Activated T-helper 9 cell treated with anti-CD3 and anti-CD28 coated beads, Interleukin-2, amount 50 U/mL, for 16 hours (primary cell): Measurements from ENCODE around the gene OR11H6.
"Not testable (repeated sequence)": the region's sequence is repeated elsewhere in the genome, so short reads cannot be mapped to it uniquely, and the experiment has no call there.

ENCODE experiments used
- DNase-seq: peaks from one replicate; pipeline ENCODE4 v3.0.0-alpha.2; 2020; ENCODE audit warnings: low read depth

The OR11H6 gene, protein sequence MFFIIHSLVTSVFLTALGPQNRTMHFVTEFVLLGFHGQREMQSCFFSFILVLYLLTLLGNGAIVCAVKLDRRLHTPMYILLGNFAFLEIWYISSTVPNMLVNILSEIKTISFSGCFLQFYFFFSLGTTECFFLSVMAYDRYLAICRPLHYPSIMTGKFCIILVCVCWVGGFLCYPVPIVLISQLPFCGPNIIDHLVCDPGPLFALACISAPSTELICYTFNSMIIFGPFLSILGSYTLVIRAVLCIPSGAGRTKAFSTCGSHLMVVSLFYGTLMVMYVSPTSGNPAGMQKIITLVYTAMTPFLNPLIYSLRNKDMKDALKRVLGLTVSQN

DNA sequence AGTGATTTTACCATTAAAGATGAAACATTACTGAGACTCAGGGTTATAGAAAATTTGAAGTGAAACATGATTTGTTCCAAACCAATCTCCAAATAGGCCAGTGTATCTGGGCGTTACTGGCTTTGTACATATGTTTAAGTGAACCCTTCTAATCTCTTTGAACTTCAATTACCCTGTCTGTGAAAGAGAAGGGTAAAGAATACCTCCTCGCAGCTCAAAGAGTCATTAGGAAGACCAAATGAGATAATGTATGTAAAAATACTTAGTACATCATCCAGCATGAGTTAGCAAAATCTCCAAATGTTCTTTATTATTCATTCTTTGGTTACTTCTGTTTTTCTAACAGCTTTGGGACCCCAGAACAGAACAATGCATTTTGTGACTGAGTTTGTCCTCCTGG lies at the start of gene OR11H6:
Gene OR11H6 (plus strand): TSS at position 301 of the 400 bp plus-strand sequence. CDS start 0 bp downstream, at position 301.
- no peak for DNase-seq

DNA sequence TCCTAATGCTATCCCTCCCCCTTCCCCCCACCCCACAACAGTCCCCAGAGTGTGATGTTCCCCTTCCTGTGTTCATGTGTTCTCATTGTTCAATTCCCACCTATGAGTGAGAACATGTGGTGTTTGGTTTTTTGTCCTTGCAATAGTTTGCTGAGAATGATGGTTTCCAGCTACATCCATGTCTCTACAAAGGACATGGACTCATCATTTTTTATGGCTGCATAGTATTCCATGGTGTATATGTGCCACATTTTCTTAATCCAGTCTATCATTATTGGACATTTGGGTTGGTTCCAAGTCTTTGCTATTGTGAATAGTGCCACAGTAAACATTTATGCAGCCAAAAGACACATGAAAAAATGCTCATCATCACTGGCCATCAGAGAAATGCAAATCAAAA lies 49.3 kb upstream of the OR11H6 start:
- not testable (repeated sequence) for DNase-seq

DNA sequence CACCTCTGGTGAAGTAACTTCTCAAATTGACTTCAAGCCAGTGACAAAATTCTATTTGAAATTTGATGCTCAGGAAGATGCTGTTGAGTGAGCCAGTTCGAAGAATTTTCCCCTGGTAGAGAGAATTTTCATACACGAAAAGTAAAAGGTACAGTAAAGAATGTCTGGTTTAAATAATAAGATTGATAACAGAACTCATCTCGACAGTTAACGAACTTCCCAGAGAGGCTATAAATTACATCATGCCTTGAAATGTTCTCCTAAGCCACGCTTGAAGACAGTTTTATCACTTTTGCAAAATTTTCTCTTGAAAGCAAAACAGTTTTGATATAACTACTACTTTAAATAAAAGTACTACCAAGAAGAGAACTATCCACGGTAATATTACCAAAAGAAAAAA lies 47.2 kb upstream of the OR11H6 start:
- DNase-seq, result no peak

DNA sequence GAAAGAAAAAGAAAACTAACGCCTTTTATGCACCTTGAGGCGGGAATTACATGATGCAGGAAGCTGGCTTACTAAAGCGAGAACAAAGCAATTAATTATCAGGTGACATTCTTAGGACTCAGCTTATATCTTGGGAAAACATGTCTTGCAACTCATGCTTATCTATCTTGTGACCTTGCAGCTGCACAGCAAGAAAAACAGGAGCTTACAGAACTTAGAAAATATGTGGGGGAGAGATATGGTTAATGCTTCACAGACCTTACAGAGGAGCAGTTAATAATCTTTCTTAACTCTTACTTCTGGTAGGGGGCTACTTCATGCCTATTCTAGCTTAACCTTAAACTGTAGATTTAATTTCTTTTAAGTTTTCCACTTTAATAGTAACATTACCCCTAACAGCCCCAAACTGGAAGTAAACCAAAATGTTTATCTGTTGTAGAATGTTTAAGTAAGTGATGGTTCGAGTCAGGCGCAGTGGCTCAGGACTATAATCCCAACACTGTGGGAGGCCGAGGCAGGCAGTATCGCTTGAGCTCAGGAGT lies 46.0 kb upstream of the OR11H6 start:
- DNase-seq, result no peak

DNA sequence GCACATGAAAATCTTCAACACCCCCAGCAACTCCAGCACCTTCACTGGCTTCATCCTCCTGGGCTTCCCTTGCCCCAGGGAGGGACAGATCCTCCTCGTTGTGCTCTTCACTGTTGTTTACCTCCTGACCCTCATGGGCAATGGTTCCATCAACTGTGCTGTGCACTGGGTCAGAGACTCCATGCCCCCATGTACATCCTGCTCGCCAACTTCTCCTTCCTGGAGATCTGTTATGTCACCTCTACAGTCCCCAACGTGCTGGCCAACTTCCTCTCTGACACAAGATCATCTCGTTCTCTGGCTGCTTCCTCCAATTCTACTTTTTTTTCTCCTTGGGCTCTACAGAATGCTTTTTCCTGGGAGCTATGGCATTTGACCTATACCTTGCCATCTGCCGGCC lies 44.3 kb upstream of the OR11H6 start:
- no peak for DNase-seq

DNA sequence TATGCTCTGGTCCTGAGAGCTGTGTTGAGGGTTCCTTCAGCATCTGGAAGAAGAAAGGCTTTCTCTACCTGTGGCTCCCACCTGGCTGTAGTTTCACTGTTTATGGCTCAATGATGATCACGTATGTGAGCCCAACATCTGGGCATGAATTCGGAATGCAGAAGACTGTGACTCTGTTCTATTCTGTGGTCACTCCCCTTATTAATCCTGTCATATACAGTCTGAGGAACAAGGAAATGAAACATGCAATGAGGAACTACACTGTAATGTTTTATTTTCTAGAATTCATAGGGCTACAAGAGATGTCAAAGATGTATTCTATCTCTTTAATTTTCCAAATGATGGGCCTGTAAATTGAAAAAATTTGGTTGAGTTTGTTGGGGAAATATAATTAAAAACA lies 43.6 kb upstream of the OR11H6 start:
- DNase-seq, result no peak

DNA sequence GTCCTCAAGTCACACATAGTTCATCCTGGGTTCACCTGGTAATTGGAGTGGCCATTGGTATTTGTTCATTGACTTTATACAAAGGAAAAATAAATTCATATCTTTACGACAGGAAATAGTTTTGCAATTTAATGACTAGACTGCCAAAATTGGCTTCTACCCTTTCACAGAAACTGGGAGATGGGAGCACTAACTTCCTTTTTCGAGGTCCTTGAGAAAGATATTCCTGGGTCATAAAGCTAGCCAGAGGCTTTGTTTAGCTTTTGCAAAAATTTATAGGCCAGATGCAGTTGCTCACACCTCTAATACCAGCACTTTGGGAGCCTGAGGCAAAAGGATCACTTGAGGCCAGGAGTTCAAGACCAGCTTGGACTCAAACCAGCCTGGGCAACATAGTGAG lies 43.0 kb upstream of the OR11H6 start:
- no peak for DNase-seq

DNA sequence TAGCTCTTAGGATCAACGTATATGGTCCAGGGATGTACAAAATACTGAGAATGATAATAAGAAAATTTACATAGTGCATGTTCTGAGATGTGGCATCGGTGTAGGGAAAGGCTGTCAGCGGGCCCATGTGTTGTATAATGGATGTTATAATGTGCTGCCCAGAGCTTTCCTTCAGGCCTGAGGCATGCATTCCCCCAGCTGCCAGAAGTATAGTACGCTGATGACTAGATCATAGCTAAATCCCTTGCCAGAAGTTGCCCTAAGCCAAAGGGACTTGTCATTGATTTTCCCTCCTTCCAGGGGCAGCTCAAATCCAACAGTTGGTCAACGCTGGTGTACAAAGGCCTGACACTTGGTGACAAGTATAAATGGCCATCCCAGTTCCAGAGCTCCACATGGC lies 39.3 kb upstream of the OR11H6 start:
- DNase-seq, result no peak

DNA sequence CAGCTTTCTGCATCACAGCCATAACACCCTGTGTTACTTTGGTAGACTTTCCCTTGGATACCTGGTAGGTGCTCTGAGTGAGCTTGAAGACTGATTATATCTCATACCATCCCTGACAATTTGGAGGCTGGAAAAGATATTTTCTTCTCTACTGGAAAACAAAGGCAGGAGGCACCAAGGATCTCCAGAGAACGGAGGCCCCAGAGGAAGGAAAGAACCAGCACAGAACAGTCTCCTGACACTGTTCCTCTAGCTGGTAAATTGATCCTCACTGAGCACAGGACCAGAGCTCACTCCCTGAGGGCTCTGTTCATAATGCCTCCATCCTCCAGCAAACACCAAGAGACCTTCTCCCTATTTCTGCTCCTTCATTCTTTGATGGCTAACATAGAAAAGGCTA lies 32.9 kb upstream of the OR11H6 start, which contains the start of gene OR11G2:
Gene OR11G2 (plus strand): TSS at position 301 of the 400 bp plus-strand sequence. CDS start 6,542 bp downstream, outside the sequence.
- no peak for DNase-seq

DNA sequence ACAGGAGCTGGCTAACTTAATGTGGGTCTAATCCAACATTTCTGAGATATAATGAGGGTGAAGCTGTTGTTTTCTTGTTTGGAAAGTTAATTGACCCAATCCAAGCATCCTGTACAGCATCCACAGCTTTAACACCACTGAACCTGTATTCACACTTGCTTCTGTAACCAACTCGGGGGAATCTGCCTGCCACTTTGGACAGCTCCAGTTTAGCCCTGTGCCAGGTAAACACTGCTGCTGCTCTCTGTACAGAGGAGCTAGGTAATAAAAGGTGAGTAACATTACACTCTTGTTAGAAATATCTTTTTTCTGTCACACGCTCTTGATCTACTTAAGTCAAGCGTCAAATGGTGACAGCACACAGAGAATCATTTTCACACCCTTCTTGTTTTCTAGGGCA lies 32.1 kb upstream of the OR11H6 start:
- DNase-seq, result no peak

DNA sequence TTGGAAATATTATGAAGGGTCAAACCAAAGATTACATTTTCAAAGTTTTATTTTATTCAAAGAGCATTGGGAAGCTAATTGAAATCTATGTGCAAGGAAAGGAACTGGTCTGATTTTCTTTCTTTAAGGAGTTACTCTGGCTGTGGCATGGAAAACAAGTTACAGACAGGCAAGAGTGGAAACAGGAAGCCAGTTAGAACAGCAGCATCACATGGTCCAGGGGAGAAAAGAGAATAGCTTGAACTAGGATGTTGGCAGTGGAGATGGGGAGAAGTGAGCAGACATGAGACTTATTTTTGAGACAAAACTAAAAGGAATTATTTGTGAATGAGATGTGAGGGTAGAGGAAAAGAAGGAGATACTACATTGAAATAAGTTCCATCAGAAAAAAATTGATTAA lies 29.4 kb upstream of the OR11H6 start:
- no peak for DNase-seq

DNA sequence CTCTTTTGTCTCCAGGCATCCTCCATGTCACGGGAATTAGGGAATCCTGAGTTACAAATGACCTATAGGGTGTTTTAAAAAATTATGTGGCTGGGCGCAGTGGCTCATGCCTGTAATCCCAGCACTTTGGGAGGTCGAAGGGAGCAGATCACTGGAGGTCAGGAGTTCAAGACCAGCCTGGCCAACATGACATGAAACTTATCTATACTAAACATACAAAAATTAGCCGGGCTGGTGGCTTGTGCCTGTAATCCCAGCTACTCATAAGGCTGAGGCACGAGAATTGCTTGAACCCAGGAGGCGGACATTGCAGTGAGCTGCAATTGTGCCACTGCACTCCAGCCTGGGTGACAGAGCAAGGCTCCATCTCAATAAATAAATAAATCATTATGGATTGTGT lies 28.3 kb upstream of the OR11H6 start:
- DNase-seq, result not testable (repeated sequence)

DNA sequence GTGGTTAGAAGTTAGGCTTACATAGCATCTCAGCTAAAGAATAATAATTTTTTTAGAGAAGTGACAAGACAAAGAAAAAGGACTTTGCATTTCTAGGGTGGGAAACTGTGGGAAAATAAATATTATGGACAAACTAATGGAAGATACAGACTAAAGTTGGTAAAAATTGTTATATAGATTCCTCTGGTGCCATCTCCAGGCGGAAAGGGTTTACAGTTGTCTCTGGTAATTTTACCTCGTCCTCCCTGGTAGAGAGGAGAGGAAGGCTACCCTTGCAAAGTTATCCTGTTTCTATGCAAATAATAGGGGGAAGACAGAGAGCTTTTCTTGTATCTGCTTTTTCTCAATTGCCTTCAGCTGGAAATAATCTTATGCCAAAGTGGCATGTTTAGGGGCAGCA lies 27.6 kb upstream of the OR11H6 start:
- no peak for DNase-seq

DNA sequence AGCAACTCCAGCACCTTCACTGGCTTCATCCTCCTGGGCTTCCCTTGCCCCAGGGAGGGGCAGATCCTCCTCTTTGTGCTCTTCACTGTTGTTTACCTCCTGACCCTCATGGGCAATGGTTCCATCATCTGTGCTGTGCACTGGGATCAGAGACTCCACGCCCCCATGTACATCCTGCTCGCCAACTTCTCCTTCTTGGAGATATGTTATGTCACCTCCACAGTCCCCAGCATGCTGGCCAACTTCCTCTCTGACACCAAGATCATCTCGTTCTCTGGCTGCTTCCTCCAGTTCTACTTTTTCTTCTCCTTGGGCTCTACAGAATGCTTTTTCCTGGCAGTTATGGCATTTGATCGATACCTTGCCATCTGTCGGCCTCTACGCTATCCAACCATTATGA lies 26.1 kb upstream of the OR11H6 start:
- DNase-seq, result no peak

DNA sequence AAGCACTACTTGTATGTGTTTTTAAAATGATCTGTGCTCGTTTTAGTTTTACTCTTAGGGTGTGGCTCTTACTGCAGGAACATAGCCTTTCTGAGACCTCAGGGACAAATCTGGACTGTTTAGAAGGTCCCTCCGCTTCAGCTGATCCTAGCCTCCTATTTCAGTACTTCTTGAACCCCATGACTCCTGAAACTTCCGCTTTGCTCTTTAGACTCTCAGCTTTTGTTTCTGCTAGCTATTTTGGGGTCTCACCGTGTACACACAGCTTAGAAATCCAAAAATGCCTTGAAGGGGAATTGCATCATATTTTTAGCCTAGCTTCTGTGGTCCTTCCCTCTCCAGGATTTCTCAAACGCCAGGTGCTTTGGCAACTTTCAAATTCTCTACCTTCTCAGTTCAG lies 24.5 kb upstream of the OR11H6 start:
- DNase-seq, result no peak

DNA sequence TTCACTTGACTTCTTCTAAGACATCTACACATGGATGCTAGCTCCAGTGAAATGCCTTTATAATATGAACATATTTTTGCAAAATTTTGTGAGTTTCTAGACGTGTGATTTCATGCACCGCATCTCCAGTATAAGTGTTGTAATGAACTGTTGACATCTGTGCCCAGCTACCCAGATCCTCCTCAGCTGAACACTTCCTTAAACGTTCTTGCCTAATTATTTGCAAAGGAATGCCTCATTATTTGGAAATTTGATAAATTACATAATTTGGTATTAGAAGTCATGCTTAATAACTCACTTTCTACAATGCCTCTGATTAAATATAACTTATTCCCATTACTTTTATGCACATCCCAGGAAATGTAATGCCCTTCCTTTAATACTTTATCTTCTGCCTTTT lies 18.8 kb upstream of the OR11H6 start:
- no peak for DNase-seq

DNA sequence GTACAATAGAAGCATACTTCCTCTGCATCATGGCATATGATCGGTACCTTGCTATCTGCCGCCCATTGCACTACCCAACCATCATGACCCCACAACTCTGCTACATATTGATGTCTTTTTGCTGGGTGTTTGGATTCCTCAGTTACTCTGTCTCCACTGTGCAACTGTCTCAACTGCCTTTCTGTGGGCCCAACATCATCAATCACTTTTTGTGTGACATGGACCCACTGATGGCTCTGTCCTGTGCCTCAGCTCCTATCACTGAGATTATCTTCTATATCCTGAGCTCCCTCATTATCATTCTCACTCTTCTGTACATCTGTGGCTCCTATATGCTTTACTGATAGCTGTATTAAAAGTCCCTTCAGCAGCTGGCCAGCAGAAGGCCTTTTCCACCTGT lies 13.9 kb upstream of the OR11H6 start:
- no peak for DNase-seq

DNA sequence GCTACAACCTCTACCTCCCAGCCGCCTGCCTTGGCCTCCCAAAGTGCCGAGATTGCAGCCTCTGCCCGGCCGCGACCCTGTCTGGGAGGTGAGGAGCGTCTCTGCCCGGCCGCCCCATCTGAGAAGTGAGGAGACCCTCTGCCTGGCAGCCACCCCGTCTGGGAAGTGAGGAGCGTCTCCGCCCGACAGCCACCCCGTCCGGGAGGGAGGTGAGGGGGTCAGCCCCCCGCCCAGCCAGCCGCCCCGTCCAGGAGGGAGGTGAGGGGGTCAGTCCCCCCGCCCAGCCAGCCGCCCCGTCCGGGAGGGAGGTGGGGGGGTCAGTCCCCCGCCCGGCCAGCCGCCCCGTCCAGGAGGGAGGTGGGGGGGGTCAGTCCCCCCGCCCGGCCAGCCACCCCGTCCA lies 11.1 kb upstream of the OR11H6 start:
- not testable (repeated sequence) for DNase-seq

DNA sequence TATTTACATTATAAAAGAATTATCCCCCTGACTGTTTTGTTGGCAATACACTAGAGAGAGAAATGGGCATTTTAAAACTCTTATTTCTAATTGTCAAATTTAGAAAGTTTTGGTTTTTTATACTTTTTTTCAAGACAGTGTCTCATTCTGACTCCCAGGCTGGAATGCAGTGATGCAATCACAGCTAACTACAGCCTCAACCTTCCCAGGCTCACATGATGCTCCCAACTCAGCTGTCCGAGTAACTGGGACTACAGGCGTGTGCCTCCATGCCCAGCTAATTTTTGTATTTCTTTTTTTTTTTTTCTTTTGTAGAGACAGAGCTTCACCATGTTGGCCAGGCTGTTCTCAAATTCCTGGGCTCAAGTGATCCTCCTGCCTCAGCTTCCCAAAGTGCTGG lies 8.3 kb upstream of the OR11H6 start:
- no peak for DNase-seq

DNA sequence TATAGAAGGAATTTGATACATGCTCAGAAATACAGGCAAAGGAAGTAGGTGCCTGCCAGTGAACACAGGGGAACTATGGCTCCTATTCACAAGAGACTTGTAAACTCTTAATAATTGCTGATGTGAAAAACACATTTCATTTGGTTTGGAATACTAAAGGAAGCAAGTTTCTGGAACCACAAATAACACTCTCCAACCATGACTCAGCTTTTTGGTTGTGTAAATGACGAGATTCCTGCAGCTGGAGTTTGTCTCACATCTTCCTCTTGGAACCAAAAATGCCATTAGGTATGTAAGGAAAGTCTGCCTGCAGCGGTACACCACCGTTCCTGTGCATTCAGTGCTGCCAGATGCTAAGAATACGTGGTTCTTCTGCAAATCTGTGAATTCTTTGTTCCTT lies 4.5 kb upstream of the OR11H6 start:
- DNase-seq, result no peak

DNA sequence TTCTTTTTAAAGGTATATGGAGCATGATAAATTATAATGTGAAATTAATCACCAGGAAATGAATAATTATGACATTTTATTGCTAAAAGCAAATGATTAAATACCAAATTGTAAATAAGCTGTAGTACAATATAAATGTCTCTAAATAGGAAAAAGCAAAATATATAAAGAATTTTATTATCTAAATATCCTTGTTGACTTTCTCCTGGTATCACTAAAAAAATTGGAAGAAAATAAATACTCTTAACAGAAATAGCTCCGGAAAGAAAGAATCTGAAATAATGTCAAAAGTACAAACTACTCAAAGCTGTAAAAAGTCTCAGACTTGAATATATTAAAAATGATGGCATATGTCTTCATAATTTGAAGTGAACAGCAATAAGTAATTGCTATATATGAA lies 5.2 kb downstream of the OR11H6 start, which contains the start of gene OR11H7:
Gene OR11H7 (plus strand): TSS at position 301 of the 400 bp plus-strand sequence.
- no peak for DNase-seq

DNA sequence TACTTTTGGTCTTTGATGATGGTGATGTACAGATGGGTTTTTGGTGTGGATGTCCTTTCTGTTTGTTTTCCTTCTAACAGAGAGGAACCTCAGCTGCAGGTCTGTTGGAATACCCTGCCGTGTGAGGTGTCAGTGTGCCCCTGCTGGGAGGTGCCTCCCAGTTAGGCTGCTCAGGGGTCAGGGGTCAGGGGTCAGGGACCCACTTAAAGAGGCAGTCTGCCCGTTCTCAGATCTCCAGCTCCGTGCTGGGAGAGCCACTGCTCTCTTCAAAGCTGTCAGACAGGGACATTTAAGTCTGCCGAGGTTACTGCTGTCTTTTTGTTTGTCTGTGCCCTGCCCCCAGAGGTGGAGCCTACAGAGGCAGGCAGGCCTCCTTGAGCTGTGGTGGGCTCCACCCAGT lies 11.9 kb downstream of the OR11H6 start:
- not testable (repeated sequence) for DNase-seq

DNA sequence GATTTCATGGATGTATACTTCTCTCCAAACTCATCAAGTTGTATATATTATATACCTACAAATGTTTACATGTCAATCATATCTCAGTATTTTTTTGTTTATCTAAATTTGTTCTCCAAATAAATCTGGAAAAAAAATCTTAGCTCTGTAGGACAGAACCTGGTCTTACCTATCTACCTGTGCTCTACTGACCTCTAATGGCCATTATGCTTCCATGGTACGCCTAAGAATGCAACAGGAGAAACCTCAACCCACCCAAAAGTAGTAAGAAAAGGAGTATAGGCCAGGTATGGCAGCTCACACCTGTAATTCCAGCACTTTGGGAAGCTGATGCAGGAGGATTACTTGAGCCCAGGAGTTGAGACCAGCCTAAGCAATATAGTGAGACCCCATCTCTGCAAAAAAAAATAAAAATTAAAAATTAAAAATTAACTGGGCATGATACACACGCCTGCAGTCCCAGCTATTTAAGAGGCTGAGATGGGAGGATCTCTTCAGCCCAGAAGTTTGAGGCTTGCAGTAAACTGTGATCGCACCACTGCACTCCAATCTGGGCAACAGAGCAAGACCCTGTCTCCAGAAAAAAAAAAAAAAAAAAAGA lies 24.2 kb downstream of the OR11H6 start:
- no peak for DNase-seq
